Liver (tissue), 9 donors: ENCODE data around the gene CAVIN2. TPM values are rescaled to one million over a fixed set of nuclear protein-coding genes. Genes with fewer than 3 reads are reported as not detected.

Source experiments
- DNase-seq: peaks from one replicate; pipeline ENCODE4 v3.0.0-alpha.2; 2017; ENCODE audit warnings: low spot score
- H3K27ac ChIP-seq, 2 donors: one replicate each; pipeline ENCODE4 v1.7.0; 2013; ENCODE audit warnings: inconsistent platforms in 2 of 2, low read length in 2 of 2, control low read depth in 1 of 2, low read depth in 1 of 2, mild to moderate bottlenecking in 1 of 2
- H3K27me3 ChIP-seq, 4 donors: one replicate each; pipeline versions ENCODE4 v1.6.1 to v1.7.0; 2013; ENCODE audit warnings: low read length in 3 of 4, inconsistent platforms in 1 of 4, mild to moderate bottlenecking in 1 of 4, moderate library complexity in 1 of 4; ENCODE audit not compliant: control insufficient read depth in 4 of 4, insufficient read depth in 4 of 4
- H3K36me3 ChIP-seq, 4 donors: one replicate each; pipeline versions ENCODE4 v1.6.1 to v1.7.0; 2013; ENCODE audit warnings: low read length in 3 of 4, mild to moderate bottlenecking in 3 of 4, low read depth in 1 of 4, moderate library complexity in 1 of 4; ENCODE audit not compliant: control insufficient read depth in 4 of 4, insufficient read depth in 3 of 4
- H3K4me1 ChIP-seq, 4 donors: one replicate each; pipeline versions ENCODE4 v1.6.1 to v1.7.0; 2013; ENCODE audit warnings: low read length in 3 of 4, mild to moderate bottlenecking in 3 of 4, moderate library complexity in 1 of 4; ENCODE audit not compliant: control insufficient read depth in 4 of 4, insufficient read depth in 4 of 4
- H3K4me3 ChIP-seq, 3 donors: one replicate each; pipeline versions ENCODE4 v1.6.1 to v1.7.0; 2013; ENCODE audit warnings: low read length in 3 of 3, control low read depth in 1 of 3, low read depth in 1 of 3, mild to moderate bottlenecking in 1 of 3
- H3K9ac ChIP-seq, 2 donors: one replicate each; pipeline ENCODE4 v1.7.0; 2013; ENCODE audit warnings: low read length in 2 of 2, mild to moderate bottlenecking in 2 of 2, moderate library complexity in 2 of 2, control low read depth in 1 of 2, low read depth in 1 of 2
- H3K9me3 ChIP-seq, 4 donors: one replicate each; pipeline versions ENCODE4 v1.6.1 to v1.7.0; 2013; ENCODE audit warnings: low read length in 3 of 4; ENCODE audit not compliant: control insufficient read depth in 4 of 4
- EGR1 ChIP-seq, 2 donors: IDR thresholded peaks; 2 replicates each; pipeline ENCODE4 v1.6.1; 2016 to 2018; ENCODE audit warnings: antibody characterized with exemption in 2 of 2, low read depth in 2 of 2
- FOXA2 ChIP-seq: IDR thresholded peaks from 2 replicates; pipeline ENCODE4 v1.6.1; 2016; ENCODE audit warnings: antibody characterized with exemption
- HNF4A ChIP-seq, 2 donors: conservative IDR thresholded peaks; 2 replicates each; pipeline ENCODE4 v1.6.1; 2016; ENCODE audit warnings: antibody characterized with exemption in 2 of 2, mild to moderate bottlenecking in 2 of 2
- HNF4G ChIP-seq: IDR thresholded peaks from 2 replicates; pipeline ENCODE4 v1.6.1; 2016; ENCODE audit warnings: antibody characterized with exemption
- JUND ChIP-seq, 2 donors: IDR thresholded peaks; 2 replicates each; pipeline ENCODE4 v1.6.1; 2016; ENCODE audit warnings: antibody characterized with exemption in 2 of 2
- NR2F2 ChIP-seq: IDR thresholded peaks from 2 replicates; pipeline ENCODE4 v1.6.1; 2016; ENCODE audit warnings: antibody characterized with exemption
- RAD21 ChIP-seq, 2 donors: IDR thresholded peaks; 2 replicates each; pipeline ENCODE4 v1.6.1; 2016; ENCODE audit warnings: antibody characterized with exemption in 2 of 2, mild to moderate bottlenecking in 2 of 2
- REST ChIP-seq: IDR thresholded peaks from 2 replicates; pipeline ENCODE4 v1.6.1; 2016; ENCODE audit warnings: antibody characterized with exemption, mild to moderate bottlenecking
- RXRA ChIP-seq, 2 donors: IDR thresholded peaks; 2 replicates each; pipeline ENCODE4 v1.6.1; 2017 to 2018; ENCODE audit warnings: antibody characterized with exemption in 2 of 2, mild to moderate bottlenecking in 1 of 2
- TAF1 ChIP-seq: conservative IDR thresholded peaks from 2 replicates; pipeline ENCODE4 v1.6.1; 2016; ENCODE audit warnings: antibody characterized with exemption, mild to moderate bottlenecking
- YY1 ChIP-seq: IDR thresholded peaks from 2 replicates; pipeline ENCODE4 v1.6.1; 2016; ENCODE audit warnings: antibody characterized with exemption, mild to moderate bottlenecking
- ZBTB33 ChIP-seq: IDR thresholded peaks from 2 replicates; pipeline ENCODE4 v1.6.1; 2016; ENCODE audit warnings: antibody characterized with exemption
- WGBS: extraction: QIAGEN DNeasy Blood & Tissue Kit; methylation state at CpG from one replicate; pipeline ENCODE4 v1.1.7; 2013; 5-methylcytosine and 5-hydroxymethylcytosine counted together
- polyA plus RNA-seq, 2 donors: library from polyadenylated mRNA; stranded (reverse) in 1 of 2; unstranded in 1 of 2; fragments of 200-250 nt in 1 of 2; fragments of >200 nt in 1 of 2; fragmentation: Nextera tagmentation in 1 of 2; extraction: Ambion mirVana in 1 of 2; gene quantifications; one replicate each; pipeline versions ENCODE4 v1.2.1 to v1.2.3, GENCODE V29; 2013 to 2015
- total RNA-seq, 2 donors: library from RNA; depleted of rRNA; stranded (reverse); fragments of >200 nt; gene quantifications; one replicate each; pipeline ENCODE4 v1.2.3, GENCODE V29; 2014
- donor health status: healthy.
- donor health status: healthy.
- donor health status: healthy.
- donor health status: healthy.
- donor health status: healthy.

The CAVIN2 gene
- total and polyA plus RNA-seq, 4 donors = 13.3 to 20.7 (median 14.0) TPM

- DNase-seq = no peak
- H3K27me3 ChIP-seq = no peaks in the 10 kb centered on the region
- H3K4me3 ChIP-seq = peak overlapping the region in 1 of 3 donors; percentile 9
- H3K27ac ChIP-seq = no peak overlapping the region
- no peak for TF ChIP-seq YY1
- no peak for TF ChIP-seq RXRA (IDR thresholded peaks at IDR 0.05)
- TF ChIP-seq HNF4G = no peak
- TF ChIP-seq HNF4A (conservative IDR thresholded peaks at IDR 0.05) = no peak
- no peak for TF ChIP-seq EGR1 (IDR thresholded peaks at IDR 0.05; ENCODE audit: low read depth in 2 of 2)
- TF ChIP-seq JUND (IDR thresholded peaks at IDR 0.05) = no peak
- no peak for TF ChIP-seq FOXA2
- no peak for TF ChIP-seq ZBTB33
- no peak overlapping the region for H3K9ac ChIP-seq
- peaks cover 0 to 10% (median 5%) of the 10 kb centered on the region in 4 donors for H3K4me1 ChIP-seq
- 89% methylated on average over 28 of the region's 28 CpGs for WGBS
- no peaks in the 10 kb centered on the region for H3K36me3 ChIP-seq
- no peaks in the 10 kb centered on the region for H3K9me3 ChIP-seq
Observed at GRCh38 chr2:191835539-191836350, 11.1 kb downstream of the CAVIN2 start.

- WGBS = 81% methylated on average over 5 of the region's 5 CpGs
- no peaks in the 10 kb centered on the region for H3K27me3 ChIP-seq
- no peak overlapping the region for H3K4me3 ChIP-seq
- no peaks in the 10 kb centered on the region for H3K36me3 ChIP-seq
- H3K4me1 ChIP-seq = peaks cover 0 to 4% (median 3%) of the 10 kb centered on the region in 4 donors
- H3K9me3 ChIP-seq = no peaks in the 10 kb centered on the region
- no peak for DNase-seq
- no peak overlapping the region for H3K27ac ChIP-seq
- no peak overlapping the region for H3K9ac ChIP-seq
- TF ChIP-seq HNF4G = no peak
- no peak for TF ChIP-seq TAF1
- no peak for TF ChIP-seq HNF4A (conservative IDR thresholded peaks at IDR 0.05)
- no peak for TF ChIP-seq REST
- no peak for TF ChIP-seq YY1
- no peak for TF ChIP-seq NR2F2
- no peak for TF ChIP-seq ZBTB33
- TF ChIP-seq EGR1 (IDR thresholded peaks at IDR 0.05; ENCODE audit: low read depth in 2 of 2) = no peak
- no peak for TF ChIP-seq JUND (IDR thresholded peaks at IDR 0.05)
- TF ChIP-seq RAD21 (IDR thresholded peaks at IDR 0.05) = no peak
Observed at GRCh38 chr2:191835100-191835499, 11.8 kb downstream of the CAVIN2 start.
